GM12878 (cell line): ENCODE measurements around the gene FKBP7. TPM values are rescaled to one million over a fixed set of nuclear protein-coding genes. Genes with fewer than 3 reads are reported as not detected.

ENCODE experiments used
- ATAC-seq: fragments of 200-7000 bp; cut with Tn5 transposase; 3 replicates; pipeline ENCODE4 v1.9.1; 2020; ENCODE audit warnings: mild to moderate bottlenecking, moderate library complexity
- BruUV-seq: library from RNA; stranded (reverse); fragments of 400-500 nt; replicated peaks from 2 replicates; lab custom pipeline; 2021; lab: Mats Ljungman, UMichigan
- CTCF ChIA-PET: fragments of 300-600 bp; sonication (Branson Sonifier 250); formaldehyde crosslinking; extraction: SDS; loops from one replicate; lab custom pipeline; 2021; ENCODE audit warnings: inconsistent platforms; lab: Yijun Ruan, JAX
- POLR2A ChIA-PET: fragments of 350-600 bp; formaldehyde crosslinking; extraction: SDS; loops from one replicate; lab custom pipeline; 2021; ENCODE audit warnings: inconsistent platforms; lab: Charles Lee
- RAD21 ChIA-PET: fragments of 300-600 bp; sonication (Branson Sonifier 250); formaldehyde crosslinking; loops from one replicate; lab custom pipeline; 2023; ENCODE audit warnings: antibody characterized with exemption; ENCODE audit not compliant: unreplicated experiment; lab: Charles Lee
- SMC1A ChIA-PET: fragments of 300-600 bp; sonication (Branson Sonifier 250); formaldehyde crosslinking; loops from one replicate; lab custom pipeline; 2023; ENCODE audit not compliant: unreplicated experiment, uncharacterized antibody; lab: Charles Lee
- DNase-seq: peaks from one replicate; pipeline ENCODE4 v3.0.0-alpha.2; 2011; ENCODE audit warnings: low read depth, low spot score
- FAIRE-seq: peaks from 3 replicates; lab custom pipeline; 2011; peaks lifted over from hg19 to GRCh38; lab: Jason Lieb, UNC
- H2AFZ ChIP-seq: 2 replicates; pipeline ENCODE4 v1.6.0; 2011; ENCODE audit warnings: low read depth, low read length, control low read depth; ENCODE audit not compliant: control insufficient read depth
- H3K27ac ChIP-seq: 2 replicates; pipeline ENCODE4 v1.5.1; 2011; ENCODE audit warnings: control low read depth; ENCODE audit not compliant: control insufficient read depth, insufficient read depth
- H3K27me3 ChIP-seq, 2 experiments: replicated peaks in 1 of 2; 2 replicates each; pipeline versions ENCODE4 v1.6.0 to v1.6.1; 2011; ENCODE audit warnings: low read length in 1 of 2; ENCODE audit not compliant: control insufficient read depth in 2 of 2, insufficient read depth in 2 of 2
- H3K36me3 ChIP-seq, 2 experiments: 2 replicates each; pipeline ENCODE4 v1.5.1; 2011; ENCODE audit warnings: low read length in 1 of 2; ENCODE audit not compliant: control insufficient read depth in 2 of 2, insufficient read depth in 2 of 2
- H3K4me1 ChIP-seq: 2 replicates; pipeline ENCODE4 v1.6.1; 2011; ENCODE audit warnings: mild to moderate bottlenecking, low read length, moderate library complexity, mixed read lengths; ENCODE audit not compliant: control insufficient read depth, insufficient read depth
- H3K4me2 ChIP-seq: 2 replicates; pipeline ENCODE4 v1.6.0; 2011; ENCODE audit warnings: control low read depth; ENCODE audit not compliant: control insufficient read depth, insufficient read depth
- H3K4me3 ChIP-seq: fragments of 200-600 bp; sonication (generic); 2 replicates; pipeline ENCODE4 v1.5.1; 2016
- H3K79me2 ChIP-seq: 2 replicates; pipeline ENCODE4 v1.6.0; 2011; ENCODE audit warnings: low read length; ENCODE audit not compliant: control insufficient read depth, insufficient read depth
- H3K9ac ChIP-seq: 2 replicates; pipeline ENCODE4 v1.8.0; 2011; ENCODE audit warnings: low read length, control low read depth, mixed read lengths; ENCODE audit not compliant: control insufficient read depth, insufficient read depth
- H3K9me3 ChIP-seq: replicated peaks from 3 replicates; pipeline ENCODE4 v1.5.1; 2011; ENCODE audit warnings: mild to moderate bottlenecking, low read length; ENCODE audit not compliant: control insufficient read depth, insufficient read depth
- H4K20me1 ChIP-seq: 2 replicates; pipeline ENCODE4 v1.6.0; 2011; ENCODE audit not compliant: control insufficient read depth, insufficient read depth
- BACH1 ChIP-seq: fragments of 450-650 bp; IDR thresholded peaks from 2 replicates; pipeline ENCODE4 v1.6.1; 2017; ENCODE audit warnings: mild to moderate bottlenecking, borderline replicate concordance
- CREB1 ChIP-seq: IDR thresholded peaks from 2 replicates; pipeline ENCODE4 v1.6.1; 2012; ENCODE audit warnings: low read depth, mild to moderate bottlenecking, inconsistent platforms
- EP300 ChIP-seq, 2 experiments: fragments of 150-350 bp in 1 of 2; IDR thresholded peaks; 2 replicates each; pipeline ENCODE4 v1.6.1; 2011 to 2012; ENCODE audit warnings: low read depth in 2 of 2, low read length in 2 of 2, borderline replicate concordance in 1 of 2, improper control_type of control experiment in 1 of 2, inconsistent platforms in 1 of 2; ENCODE audit not compliant: control insufficient read depth in 1 of 2
- MXI1 ChIP-seq: fragments of 150-350 bp; IDR thresholded peaks from 2 replicates; pipeline ENCODE4 v1.6.1; 2011; ENCODE audit warnings: low read depth, mild to moderate bottlenecking, inconsistent platforms, low read length, improper control_type of control experiment
- PAX5 ChIP-seq: IDR thresholded peaks from 2 replicates; pipeline ENCODE4 v1.6.1; 2011; ENCODE audit warnings: low read depth, low read length, borderline replicate concordance
- POU2F2 ChIP-seq: IDR thresholded peaks from 3 replicates; pipeline ENCODE4 v1.6.1; 2011; ENCODE audit warnings: low read depth, mild to moderate bottlenecking, low read length, borderline replicate concordance
- RAD21 ChIP-seq: IDR thresholded peaks from 2 replicates; pipeline ENCODE4 v1.6.1; 2011; ENCODE audit warnings: mild to moderate bottlenecking, low read depth, low read length, moderate library complexity; ENCODE audit not compliant: insufficient read depth
- RELA ChIP-seq: fragments of 450-650 bp; IDR thresholded peaks from 2 replicates; pipeline ENCODE4 v1.8.0; 2014; ENCODE audit warnings: borderline replicate concordance; ENCODE audit not compliant: partially characterized antibody
- SUZ12 ChIP-seq: fragments of 200-600 bp; sonication (generic); IDR thresholded peaks from one replicate; pipeline ENCODE4 v1.6.1; 2018; ENCODE audit warnings: antibody characterized with exemption, mild to moderate bottlenecking; ENCODE audit not compliant: unreplicated experiment
- WGBS: methylation state at CpG from one replicate; pipeline ENCODE4 v1.1.6; 2016; ENCODE audit warnings: low lambda C conversion rate; ENCODE audit not compliant: insufficient replicate concordance, insufficient coverage; ENCODE audit errors: missing lambda C conversion rate; 5-methylcytosine and 5-hydroxymethylcytosine counted together
- in situ Hi-C: fragments of 300-500 bp; cut with MboI; formaldehyde crosslinking; loops from 9 replicates; pipeline ENCODE4 v1.14.3; 2018; ENCODE audit warnings: mixed read lengths
- intact Hi-C: fragments of 100-400 bp; cut with micrococcal nuclease; formaldehyde crosslinking; loops from one replicate; pipeline ENCODE4 v1.14.2; 2022; ENCODE audit not compliant: unreplicated experiment
- polyA plus RNA-seq, 11 experiments: library from polyadenylated mRNA; depleted of rRNA in 4 of 11; unstranded in 6 of 11; stranded (reverse) in 5 of 11; fragments of >200 nt; fragmentation: Nextera tagmentation in 4 of 11; fragmentation: Illumina TruSeq in 1 of 11; extraction: Ambion mirVana in 4 of 11; extraction: Trizol in 1 of 11; gene quantifications; 1 replicate in 1 of 11; 2 replicates in 10 of 11; pipeline versions ENCODE4 v1.2.1 to v1.2.3, GENCODE V29; 2011 to 2016; ENCODE audit warnings: inconsistent platforms in 2 of 11, missing spikeins in 2 of 11, low read depth in 1 of 11
- total RNA-seq, 4 experiments: library from RNA; depleted of rRNA in 3 of 4; stranded (reverse); fragments of >200 nt in 3 of 4; fragmentation: Illumina TruSeq in 1 of 4; extraction: Trizol in 1 of 4; gene quantifications; 2 replicates each; pipeline versions ENCODE4 v1.2.1 to v1.2.3, GENCODE V29; 2013 to 2021
- TF ChIP-seq, protein P1 (sequence below): fragments of 450-650 bp; IDR thresholded peaks from 2 replicates; pipeline ENCODE4 v1.6.1; 2017; ENCODE audit warnings: mild to moderate bottlenecking, moderate library complexity
- TF ChIP-seq, protein P2 (sequence below): fragments of 450-650 bp; IDR thresholded peaks from 2 replicates; pipeline ENCODE4 v1.6.1; 2016; ENCODE audit warnings: mild to moderate bottlenecking
- TF ChIP-seq, protein P3 (sequence below): fragments of 450-650 bp; conservative IDR thresholded peaks from 2 replicates; pipeline ENCODE4 v1.6.1; 2017; ENCODE audit warnings: mild to moderate bottlenecking, moderate library complexity
- TF ChIP-seq, protein P4 (sequence below): IDR thresholded peaks from 2 replicates; pipeline ENCODE4 v1.6.1; 2011; ENCODE audit warnings: mild to moderate bottlenecking, low read depth, low read length, moderate library complexity; ENCODE audit not compliant: insufficient replicate concordance

Gene FKBP7
- total and polyA plus RNA-seq, 10 of the 15 experiments (the other 5 are each of a cell fraction or from before 2014, with no cell fraction given) = 5.6 to 16.7 (median 12.5) TPM

DNA sequence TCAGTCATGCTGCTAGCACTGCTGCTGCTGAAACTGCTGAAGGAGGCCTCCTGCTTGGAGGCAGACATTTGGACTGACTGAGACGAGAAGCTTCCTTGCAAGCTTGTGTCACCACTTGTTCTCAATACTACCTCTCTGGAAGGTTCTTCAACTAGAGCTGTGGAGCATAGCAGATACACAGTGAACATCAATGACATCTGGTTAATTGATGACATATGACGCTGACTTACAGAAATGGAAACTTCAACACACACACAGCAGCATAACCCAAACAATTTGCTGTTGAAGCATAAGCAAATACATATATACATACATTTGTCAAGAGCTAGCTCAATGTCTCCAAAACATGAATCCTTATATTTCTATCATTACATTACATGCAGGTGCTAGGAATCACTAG, 49.2 kb upstream of the FKBP7 start (continued):
- TF ChIP-seq SUZ12 = no peak
- TF ChIP-seq CREB1 = peak; percentile 45; the same call in 1 of the 2 replicates
- TF ChIP-seq BACH1 = no peak
- TF ChIP-seq, protein P1, sequence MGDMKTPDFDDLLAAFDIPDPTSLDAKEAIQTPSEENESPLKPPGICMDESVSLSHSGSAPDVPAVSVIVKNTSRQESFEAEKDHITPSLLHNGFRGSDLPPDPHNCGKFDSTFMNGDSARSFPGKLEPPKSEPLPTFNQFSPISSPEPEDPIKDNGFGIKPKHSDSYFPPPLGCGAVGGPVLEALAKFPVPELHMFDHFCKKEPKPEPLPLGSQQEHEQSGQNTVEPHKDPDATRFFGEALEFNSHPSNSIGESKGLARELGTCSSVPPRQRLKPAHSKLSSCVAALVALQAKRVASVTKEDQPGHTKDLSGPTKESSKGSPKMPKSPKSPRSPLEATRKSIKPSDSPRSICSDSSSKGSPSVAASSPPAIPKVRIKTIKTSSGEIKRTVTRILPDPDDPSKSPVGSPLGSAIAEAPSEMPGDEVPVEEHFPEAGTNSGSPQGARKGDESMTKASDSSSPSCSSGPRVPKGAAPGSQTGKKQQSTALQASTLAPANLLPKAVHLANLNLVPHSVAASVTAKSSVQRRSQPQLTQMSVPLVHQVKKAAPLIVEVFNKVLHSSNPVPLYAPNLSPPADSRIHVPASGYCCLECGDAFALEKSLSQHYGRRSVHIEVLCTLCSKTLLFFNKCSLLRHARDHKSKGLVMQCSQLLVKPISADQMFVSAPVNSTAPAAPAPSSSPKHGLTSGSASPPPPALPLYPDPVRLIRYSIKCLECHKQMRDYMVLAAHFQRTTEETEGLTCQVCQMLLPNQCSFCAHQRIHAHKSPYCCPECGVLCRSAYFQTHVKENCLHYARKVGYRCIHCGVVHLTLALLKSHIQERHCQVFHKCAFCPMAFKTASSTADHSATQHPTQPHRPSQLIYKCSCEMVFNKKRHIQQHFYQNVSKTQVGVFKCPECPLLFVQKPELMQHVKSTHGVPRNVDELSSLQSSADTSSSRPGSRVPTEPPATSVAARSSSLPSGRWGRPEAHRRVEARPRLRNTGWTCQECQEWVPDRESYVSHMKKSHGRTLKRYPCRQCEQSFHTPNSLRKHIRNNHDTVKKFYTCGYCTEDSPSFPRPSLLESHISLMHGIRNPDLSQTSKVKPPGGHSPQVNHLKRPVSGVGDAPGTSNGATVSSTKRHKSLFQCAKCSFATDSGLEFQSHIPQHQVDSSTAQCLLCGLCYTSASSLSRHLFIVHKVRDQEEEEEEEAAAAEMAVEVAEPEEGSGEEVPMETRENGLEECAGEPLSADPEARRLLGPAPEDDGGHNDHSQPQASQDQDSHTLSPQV = no peak
- TF ChIP-seq, protein P2, sequence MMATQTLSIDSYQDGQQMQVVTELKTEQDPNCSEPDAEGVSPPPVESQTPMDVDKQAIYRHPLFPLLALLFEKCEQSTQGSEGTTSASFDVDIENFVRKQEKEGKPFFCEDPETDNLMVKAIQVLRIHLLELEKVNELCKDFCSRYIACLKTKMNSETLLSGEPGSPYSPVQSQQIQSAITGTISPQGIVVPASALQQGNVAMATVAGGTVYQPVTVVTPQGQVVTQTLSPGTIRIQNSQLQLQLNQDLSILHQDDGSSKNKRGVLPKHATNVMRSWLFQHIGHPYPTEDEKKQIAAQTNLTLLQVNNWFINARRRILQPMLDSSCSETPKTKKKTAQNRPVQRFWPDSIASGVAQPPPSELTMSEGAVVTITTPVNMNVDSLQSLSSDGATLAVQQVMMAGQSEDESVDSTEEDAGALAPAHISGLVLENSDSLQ = peak; percentile 70; the same call in 1 of the 2 replicates

DNA sequence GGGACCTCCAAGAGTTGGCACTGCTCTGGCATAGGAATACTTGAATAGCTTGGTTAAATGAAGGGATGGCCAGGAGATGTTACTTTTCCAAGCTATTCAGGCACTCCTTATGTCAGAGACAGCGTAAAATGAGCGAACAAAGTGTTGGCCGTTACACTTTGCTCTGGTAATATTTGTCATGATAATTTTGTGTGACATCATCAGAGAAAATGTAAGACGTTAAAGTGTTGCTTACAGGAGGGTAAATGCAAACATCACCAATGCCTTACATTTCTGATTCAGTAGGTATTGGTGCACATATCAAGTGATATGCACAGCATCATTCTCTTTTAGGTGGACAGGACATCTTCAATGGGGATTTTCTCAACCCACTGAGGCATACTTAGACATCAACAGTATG, 47.9 kb upstream of the FKBP7 start:
- ChIA-PET POLR2A (interaction anchor here (0.7 kb wide), 1 partner anchor 12 kb away, joined by 3 read pairs; no protein-coding TSS in a partner anchor), CTCF (no interaction called here), SMC1A (interaction anchor here (0.7 to 3.3 kb wide), 3 partner anchors 17 to 44 kb away, joined by 3 to 21 read pairs (median 5); no protein-coding TSS in a partner anchor), RAD21 (interaction anchor here (1.2 to 2.0 kb wide), 2 partner anchors 44 to 76 kb away, joined by 4 to 6 read pairs; partner anchors contain the start of genes PJVK and PRKRA)
- no peak for DNase-seq
- Histone ChIP-seq H3K36me3 (no peaks in the 10 kb centered on the region), H2AFZ (no peak overlapping the region), H3K27ac (no peak overlapping the region), H3K9me3 (no peaks in the 10 kb centered on the region; the same call in 1 of the 3 replicates), H4K20me1 (no peaks in the 10 kb centered on the region), H3K4me3 (peak overlapping the region; percentile 7; the same call in 1 of the 2 replicates), H3K79me2 (peaks cover 55% of the 10 kb centered on the region), H3K4me2 (peak overlapping the region; percentile 56), H3K4me1 (peaks cover 26% of the 10 kb centered on the region), H3K9ac (no peak overlapping the region), H3K27me3 (no peaks in the 10 kb centered on the region)
- ATAC-seq = no peak
- intact Hi-C loops = loop anchor here (10.0 kb wide), 1 partner anchor 729 kb away; no protein-coding TSS in a partner anchor
- no TSS peak for BruUV-seq
- no peak for FAIRE-seq
- in situ Hi-C loops = no loop called here
- 94% methylated on average over 4 of the region's 4 CpGs for WGBS
- TF ChIP-seq POU2F2 (no peak), MXI1 (no peak), RAD21 (no peak), RELA (no peak), PAX5 (no peak), EP300 (IDR thresholded peaks at IDR 0.05; ENCODE audit: borderline replicate concordance in 1 of 2, control insufficient read depth in 1 of 2, low read depth in 2 of 2, low read length in 2 of 2) (no peak)
- TF ChIP-seq, protein P3, sequence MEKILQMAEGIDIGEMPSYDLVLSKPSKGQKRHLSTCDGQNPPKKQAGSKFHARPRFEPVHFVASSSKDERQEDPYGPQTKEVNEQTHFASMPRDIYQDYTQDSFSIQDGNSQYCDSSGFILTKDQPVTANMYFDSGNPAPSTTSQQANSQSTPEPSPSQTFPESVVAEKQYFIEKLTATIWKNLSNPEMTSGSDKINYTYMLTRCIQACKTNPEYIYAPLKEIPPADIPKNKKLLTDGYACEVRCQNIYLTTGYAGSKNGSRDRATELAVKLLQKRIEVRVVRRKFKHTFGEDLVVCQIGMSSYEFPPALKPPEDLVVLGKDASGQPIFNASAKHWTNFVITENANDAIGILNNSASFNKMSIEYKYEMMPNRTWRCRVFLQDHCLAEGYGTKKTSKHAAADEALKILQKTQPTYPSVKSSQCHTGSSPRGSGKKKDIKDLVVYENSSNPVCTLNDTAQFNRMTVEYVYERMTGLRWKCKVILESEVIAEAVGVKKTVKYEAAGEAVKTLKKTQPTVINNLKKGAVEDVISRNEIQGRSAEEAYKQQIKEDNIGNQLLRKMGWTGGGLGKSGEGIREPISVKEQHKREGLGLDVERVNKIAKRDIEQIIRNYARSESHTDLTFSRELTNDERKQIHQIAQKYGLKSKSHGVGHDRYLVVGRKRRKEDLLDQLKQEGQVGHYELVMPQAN = no peak
- TF ChIP-seq, protein P4, sequence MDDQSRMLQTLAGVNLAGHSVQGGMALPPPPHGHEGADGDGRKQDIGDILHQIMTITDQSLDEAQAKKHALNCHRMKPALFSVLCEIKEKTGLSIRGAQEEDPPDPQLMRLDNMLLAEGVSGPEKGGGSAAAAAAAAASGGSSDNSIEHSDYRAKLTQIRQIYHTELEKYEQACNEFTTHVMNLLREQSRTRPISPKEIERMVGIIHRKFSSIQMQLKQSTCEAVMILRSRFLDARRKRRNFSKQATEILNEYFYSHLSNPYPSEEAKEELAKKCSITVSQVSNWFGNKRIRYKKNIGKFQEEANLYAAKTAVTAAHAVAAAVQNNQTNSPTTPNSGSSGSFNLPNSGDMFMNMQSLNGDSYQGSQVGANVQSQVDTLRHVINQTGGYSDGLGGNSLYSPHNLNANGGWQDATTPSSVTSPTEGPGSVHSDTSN = no peak
